HG02642 (cell line): Measurements from ENCODE around the gene MTX3.

Experiments
- ATAC-seq: cut with Tn5 transposase; IDR thresholded peaks from one replicate; pipeline ENCODE4 v1.9.1; 2021; ENCODE audit warnings: mild to moderate bottlenecking; ENCODE audit not compliant: unreplicated experiment, poor library complexity

Gene MTX3, protein sequence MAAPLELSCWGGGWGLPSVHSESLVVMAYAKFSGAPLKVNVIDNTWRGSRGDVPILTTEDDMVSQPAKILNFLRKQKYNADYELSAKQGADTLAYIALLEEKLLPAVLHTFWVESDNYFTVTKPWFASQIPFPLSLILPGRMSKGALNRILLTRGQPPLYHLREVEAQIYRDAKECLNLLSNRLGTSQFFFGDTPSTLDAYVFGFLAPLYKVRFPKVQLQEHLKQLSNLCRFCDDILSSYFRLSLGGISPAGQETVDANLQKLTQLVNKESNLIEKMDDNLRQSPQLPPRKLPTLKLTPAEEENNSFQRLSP

GRCh38 chr5:79990598-79991507 is at the start of gene MTX3:
MTX3 (minus strand) TSS chr5:79991262; CDS start chr5:79991238, 24 bp downstream.
- peak; percentile 94 for ATAC-seq

DNA sequence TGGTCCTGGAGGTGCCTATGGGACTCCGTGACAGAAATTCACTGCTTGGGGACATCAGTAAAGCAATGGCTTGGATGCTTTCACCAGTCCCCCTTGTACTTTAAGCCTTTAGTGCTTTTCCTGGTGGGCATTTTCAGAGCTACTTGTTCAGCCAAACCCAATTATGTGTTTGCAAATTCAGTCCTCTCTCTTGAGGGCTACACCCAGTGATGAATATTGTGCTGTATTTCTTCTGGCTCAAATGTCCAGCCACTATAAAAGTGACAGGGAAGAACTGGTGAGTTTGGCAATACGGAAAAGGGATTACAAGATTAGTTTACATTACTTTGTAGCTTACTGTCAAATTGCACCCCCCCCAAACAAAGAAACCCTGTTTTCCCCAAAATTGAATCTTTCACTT is 48.6 kb upstream of the MTX3 start:
- no peak for ATAC-seq

DNA sequence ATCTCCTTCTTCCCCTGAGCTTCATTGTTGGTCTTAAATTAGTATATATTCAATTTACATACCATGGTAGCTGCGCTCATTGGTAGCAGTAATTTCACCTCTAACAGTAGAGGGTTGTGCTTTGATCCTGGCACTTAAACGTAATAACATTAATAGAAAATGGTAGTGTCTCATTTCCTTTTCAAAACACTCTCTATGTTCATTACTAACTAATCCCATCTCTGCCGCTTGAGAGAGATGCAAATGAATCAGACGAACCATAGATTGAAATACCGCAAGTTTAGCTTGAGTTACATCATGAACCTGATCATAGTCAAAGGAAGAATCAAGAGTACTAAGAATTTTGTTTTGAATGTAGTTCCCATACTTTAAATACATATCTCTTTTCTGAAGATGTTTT is 46.3 kb upstream of the MTX3 start:
- ATAC-seq = no peak

DNA sequence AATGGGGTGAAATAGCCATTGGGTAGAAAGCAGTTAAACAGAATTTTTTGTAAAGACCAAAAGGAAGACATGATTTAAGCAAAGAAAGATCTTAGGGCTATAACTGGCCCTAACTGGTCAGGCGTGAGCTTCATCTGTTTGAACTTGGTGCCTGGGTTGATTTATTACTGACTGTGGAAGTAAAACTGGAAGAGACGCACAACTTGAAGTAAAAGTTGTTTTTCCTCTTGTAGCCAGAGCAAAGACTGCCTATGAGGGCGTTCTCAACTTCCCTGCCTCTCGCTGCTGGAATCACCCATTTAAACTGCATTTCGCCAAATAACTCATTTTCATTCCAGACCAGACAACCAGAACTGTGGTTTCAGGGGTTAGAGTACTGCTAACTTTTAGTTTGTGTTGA is 45.6 kb upstream of the MTX3 start:
- ATAC-seq = no peak

GRCh38 chr5:80035839-80036238 is 44.8 kb upstream of the MTX3 start:
- ATAC-seq = no peak

DNA sequence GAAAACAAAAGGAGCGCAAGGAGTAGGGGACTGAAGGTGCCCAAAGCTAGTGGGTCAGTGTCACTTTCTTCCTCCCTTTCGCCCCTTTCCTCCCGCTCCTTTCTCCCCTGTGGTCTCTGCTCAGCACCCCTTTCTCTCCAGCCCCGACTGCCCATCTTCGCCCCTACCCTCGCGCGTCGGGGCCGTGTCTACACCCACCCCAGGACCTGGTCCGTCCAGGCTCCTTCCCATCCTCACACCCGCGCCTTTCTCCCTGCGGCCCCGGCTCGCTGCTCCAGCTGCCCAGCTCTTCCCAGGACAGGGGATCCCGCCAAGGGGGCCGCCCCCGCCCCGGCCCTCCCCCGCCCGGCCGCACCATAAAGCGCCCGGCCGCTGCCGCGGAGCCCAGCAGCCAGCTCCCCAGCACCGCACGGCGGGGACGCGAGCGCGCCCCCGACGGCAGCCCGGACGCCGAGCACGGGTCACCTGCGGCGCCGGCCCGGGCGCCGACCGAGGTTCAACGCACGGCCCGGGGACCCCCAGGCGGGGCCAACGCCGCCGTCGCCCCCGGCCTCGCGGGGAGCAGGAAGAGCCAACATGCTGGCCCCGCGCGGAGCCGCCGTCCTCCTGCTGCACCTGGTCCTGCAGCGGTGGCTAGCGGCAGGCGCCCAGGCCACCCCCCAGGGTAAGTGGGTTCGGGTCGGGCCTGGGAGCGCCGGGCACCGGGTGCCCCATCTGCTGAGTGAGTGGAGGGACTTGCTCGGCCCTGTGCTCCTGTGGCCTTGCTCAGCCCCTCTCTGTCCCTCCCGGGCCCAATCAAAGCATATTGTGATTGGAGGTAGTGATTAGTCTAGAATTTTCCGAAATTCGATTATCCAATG is 44.1 kb upstream of the MTX3 start, which contains the start of gene THBS4:
TSS of gene THBS4 (plus strand) at position 387 of the 860 bp plus-strand sequence. CDS start at position 577, 190 bp downstream.
- no peak for ATAC-seq

DNA sequence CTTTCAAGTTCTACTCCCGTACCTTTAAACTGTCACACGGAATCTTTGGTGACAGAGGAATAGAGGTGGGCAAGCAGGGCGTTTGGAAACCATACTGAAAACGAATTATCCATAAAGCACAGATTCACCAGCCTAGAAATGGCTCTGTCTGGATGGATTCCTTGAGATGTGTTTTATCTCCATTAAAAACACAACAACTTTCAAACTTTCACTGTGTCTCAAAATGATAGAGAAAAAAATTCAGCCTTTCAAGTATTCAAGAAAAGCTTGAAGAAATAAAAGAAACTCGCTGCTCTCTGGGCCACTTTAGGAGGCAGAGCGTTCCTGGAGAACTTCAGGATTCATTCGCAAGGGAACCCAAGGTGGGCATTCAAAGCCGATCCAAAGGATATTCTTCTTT is 43.5 kb upstream of the MTX3 start:
- no peak for ATAC-seq

DNA sequence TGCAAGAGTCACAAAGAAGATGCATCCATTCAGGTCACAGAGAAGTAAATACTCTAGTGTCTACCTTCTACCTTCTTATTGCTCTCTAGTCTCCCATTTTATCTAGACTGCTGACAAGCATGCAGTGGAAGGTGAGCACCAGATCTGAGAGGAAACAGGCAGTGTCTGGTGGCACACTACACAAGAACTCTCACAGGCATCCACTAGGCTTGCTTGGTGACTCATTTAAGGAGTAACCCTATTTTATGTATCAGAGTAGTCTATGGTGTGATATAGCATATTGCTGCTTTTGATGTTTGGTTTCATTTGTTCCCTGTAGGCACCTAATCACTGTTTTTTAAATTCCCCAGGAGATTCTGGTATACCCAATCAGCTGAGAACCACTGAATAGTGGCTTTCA is 42.5 kb upstream of the MTX3 start:
- no peak for ATAC-seq

- no peak for ATAC-seq
Observed at GRCh38 chr5:80031109-80031508, 40.0 kb upstream of the MTX3 start.

GRCh38 chr5:80026841-80027240 is 35.8 kb upstream of the MTX3 start:
- no peak for ATAC-seq

GRCh38 chr5:80025069-80025468 is 34.0 kb upstream of the MTX3 start:
- ATAC-seq = no peak

- ATAC-seq = no peak
Observed at GRCh38 chr5:80010754-80011392, 19.8 kb upstream of the MTX3 start.

- no peak for ATAC-seq
Observed at GRCh38 chr5:80008995-80009765, 18.1 kb upstream of the MTX3 start.

- no peak for ATAC-seq
Observed at GRCh38 chr5:80002677-80003076, 11.6 kb upstream of the MTX3 start.

DNA sequence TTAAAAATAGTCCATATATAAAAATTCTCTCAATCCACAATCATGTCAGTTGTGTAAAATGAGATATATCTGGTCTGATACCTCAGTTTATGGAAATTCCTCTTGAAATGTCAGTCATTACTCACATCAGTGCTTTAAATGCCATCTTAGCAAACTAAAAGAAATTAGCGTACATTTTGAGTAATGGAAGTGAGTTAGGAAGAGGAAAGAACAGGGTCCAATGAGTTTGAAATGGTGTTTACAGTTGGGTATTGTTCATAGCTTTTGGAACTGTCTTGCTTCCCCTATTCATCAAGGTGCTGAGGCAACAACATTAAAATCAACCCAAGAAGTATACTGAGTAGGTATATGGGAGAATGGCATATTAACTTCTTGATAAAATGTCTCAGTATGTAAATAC is 8.7 kb upstream of the MTX3 start:
- ATAC-seq = no peak

- no peak for ATAC-seq
Observed at GRCh38 chr5:79992891-79993657, 2.0 kb upstream of the MTX3 start.

DNA sequence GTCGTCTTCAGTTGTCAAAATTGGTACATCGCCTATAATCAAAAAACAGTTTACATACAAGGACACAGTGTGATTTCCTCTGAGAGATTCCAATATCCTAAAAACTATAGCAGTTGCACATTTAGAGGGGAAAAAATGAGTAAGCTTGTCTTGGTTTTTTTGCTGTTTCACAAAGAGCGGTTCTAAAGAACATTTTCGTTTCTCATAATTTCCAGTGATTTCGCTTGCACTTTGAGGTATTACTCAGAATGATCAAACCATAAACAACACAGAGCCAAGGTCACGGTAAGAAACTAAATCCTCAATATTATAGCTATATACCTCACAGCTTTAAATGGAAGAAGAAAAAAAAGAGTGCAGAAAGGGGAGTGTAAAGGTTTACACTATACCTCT is 861 bp downstream of the MTX3 start:
- ATAC-seq = peak; percentile 53

DNA sequence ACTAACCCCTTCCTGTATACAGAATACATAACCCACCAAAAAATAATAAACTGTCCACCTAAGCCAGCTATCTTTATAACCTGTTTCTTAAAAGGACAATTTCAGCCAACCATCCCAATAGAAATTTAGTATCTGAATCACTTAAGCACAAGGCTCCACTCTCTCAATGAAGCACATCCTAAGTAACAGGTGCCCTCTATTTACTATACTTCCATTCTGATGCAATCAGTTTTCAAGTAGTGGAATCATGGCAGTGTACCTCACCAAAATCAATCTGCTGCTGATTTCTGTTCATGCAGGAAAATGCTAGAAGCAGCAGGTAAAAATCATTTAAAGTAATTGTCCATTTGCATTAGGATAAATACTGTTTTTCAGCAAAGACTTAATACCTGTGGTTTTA is 4.8 kb downstream of the MTX3 start:
- no peak for ATAC-seq

DNA sequence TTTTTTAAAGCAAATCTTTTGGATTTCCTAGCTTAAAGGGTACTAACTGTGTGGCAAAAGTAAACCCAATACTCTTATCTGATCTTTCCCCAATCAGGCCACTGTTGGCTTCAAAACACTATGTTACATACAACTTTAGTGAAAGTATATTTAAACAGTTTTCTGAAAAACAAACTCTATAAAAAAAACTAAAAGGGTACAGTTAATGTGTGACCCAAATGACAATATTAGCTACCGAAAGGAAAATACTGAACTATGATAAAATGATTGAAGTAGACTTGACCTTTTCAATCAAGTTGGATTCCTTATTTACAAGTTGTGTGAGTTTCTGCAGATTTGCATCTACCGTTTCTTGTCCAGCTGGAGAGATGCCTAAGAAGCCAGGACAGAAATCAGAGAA is 5.8 kb downstream of the MTX3 start:
- ATAC-seq = no peak
